ENCODE data around the gene CAMK1D.
"Not testable (repeated sequence)": the region's sequence is repeated elsewhere in the genome, so short reads cannot be mapped to it uniquely, and the experiment has no call there.

The CAMK1D gene

GRCh38 chr10:12340937-12341336 lies 8.4 kb upstream of the CAMK1D start:
- no peak for DNase-seq (ENCODE audit: low read depth)

GRCh38 chr10:12341526-12341925 lies 7.8 kb upstream of the CAMK1D start:
- no peak for DNase-seq (ENCODE audit: low read depth)

- no peak for DNase-seq (ENCODE audit: low read depth)
Measured at GRCh38 chr10:12344375-12345110, 4.8 kb upstream of the CAMK1D start.

DNA sequence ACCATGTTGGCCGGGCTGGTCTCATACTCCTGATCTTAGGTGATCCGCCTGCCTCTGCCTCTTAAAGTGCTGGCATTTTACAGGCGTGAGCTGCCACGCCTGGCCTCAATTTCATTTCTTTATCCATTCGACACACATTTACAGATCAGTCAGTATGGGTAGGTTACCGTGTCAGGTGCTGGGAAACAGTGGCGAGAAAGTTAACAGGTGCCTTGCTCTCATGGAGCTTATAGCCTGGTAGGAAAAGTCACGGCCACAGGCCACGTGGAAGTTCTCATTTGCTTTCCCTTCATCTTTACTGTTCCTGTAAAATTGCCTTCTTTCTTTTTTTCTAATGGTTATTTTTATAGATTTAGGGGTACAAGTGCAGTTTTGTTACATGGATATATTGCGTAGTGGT lies 2.6 kb upstream of the CAMK1D start:
- no peak for DNase-seq (ENCODE audit: low read depth)

DNA sequence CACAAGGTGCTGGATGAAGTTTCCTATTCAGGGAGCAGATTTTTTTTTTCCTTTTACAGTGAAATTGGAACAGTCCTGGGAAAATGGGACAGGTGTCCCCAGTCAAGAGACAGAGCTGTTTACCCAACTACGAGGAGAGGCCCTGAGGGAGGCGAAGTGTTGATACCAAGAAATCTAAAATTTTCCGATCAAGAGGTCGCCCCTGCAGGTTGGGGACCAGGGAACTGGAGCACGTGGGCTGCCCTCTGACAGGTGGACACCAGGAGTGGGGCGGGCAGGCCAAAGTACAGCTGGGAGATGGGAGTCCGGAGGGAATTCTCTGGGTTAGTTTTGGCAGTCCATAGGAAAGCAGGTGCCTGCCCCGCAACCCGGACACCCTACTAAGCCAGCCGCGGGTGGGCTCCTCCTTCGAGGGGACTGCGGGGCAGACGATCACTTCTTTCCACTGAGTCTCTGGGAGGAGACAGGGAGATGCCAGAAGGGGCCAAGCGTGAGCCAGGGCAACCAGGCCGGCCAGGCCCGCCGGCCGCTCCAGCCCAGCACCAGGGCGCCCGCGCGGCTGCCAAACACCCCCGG lies 965 bp upstream of the CAMK1D start:
- DNase-seq (ENCODE audit: low read depth), result no peak

GRCh38 chr10:12349629-12350166 lies 351 bp downstream of the CAMK1D start:
- no peak for DNase-seq (ENCODE audit: low read depth)

DNA sequence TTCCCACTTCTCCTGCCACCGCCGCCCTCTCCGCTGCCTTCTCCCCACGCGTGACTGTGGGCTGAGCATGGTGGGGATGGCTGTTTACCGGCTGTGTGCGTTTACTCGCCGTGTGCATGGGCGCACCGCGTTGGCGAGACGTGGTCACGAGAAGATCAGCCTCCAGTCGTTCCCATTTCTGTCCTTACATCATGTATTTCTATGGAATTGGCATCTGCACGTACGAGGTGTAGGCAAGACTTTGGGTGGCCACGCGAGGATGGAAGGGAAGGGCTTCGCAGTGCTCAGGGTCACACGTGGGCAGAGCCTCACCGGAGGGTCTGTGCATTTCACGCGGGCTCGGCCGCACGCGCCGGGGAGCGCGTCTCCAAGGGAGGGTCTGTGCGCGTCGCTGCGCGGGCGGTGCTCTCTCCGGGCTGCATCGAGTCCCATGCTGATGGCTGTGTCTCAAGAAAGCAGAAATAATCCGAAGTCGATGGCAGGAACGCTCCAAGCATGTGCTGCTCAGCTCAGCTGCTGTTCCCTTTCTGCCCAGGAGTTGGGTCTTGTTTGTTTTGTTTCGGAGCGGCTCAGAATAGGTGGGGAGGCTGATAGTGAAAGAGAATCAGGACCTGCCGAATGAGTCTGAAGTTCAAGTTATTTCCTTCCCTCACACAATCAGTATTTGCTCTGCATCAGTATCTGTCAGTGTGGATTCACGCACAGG lies 973 bp downstream of the CAMK1D start:
- no peak for DNase-seq (ENCODE audit: low read depth)

- DNase-seq (ENCODE audit: low read depth), result no peak
Measured at GRCh38 chr10:12350925-12351324, 1.6 kb downstream of the CAMK1D start.

DNA sequence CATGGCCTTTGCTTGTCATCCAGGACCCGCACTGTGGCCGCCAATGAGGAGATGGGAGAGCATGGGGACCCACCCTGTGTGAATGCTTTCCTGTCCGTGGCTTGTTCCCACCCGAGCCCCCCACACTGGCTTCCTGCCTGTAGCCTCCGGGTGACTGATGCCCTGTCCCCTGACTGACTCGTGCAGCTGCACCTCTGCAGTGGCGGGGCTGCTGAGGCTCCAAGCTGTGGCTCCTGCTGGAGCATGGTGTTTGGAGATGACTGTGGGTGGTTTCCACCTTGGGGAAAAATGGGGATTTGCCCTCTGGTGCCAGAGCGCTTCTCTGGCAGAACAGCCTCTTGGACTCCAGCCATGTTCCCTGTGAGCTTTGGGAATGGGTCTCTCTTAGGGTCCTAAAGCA lies 2.1 kb downstream of the CAMK1D start:
- no peak for DNase-seq (ENCODE audit: low read depth)

GRCh38 chr10:12351889-12352288 lies 2.5 kb downstream of the CAMK1D start:
- DNase-seq (ENCODE audit: low read depth), result no peak

GRCh38 chr10:12353399-12354242 lies 4.3 kb downstream of the CAMK1D start:
- DNase-seq (ENCODE audit: low read depth), result no peak

GRCh38 chr10:12354696-12355095 lies 5.3 kb downstream of the CAMK1D start:
- not testable (repeated sequence) for DNase-seq (ENCODE audit: low read depth)

DNA sequence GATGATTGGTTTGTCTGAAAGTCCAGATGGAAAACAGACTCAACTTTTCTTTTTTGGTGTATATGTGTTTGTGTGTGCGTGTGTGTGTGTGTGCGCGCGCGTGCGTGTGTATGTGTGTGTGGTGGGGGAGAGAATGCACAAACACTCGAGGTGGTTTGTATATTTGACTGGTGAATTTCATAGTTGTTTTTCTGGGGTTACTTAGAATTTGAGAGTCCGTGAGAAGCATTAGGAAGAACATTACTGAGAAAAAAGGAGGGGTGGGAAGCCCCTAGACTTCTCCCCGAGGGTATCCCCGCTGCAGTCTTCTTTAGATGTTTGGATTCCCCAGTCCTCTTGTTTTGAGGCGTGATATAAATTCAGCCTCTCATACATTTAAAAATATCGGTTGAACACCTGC lies 6.0 kb downstream of the CAMK1D start:
- no peak for DNase-seq (ENCODE audit: low read depth)

DNA sequence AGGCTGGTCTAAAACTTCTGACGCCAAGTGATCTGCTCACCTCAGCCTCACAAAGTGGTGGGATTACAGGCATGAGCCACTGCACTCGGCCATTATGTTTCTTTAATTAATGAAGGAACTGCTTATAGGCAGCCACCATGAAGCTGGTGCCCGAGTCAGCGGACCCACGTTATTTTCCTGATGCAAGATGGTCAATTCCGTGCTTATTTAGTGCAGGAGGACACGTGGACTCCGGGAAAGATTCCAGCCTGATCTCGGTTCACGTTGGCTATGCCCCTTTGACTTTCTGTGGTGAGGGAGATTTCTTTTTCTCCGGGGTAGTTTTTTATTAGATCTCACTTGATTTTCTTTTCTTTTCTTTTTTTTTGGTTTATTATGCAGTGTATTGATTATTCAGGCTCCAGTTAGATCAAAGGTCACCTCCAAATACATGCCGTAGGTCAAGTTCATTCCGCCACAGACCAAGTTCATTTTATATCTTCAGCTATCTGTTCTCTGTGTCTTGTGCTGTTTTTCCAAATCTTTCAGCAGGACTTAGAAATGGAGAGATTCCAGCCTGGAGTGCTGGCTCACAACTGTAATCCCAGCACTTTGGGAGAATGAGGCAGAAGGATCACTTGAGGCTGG lies 8.3 kb downstream of the CAMK1D start:
- no peak for DNase-seq (ENCODE audit: low read depth)

- no peak for DNase-seq (ENCODE audit: low read depth)
Measured at GRCh38 chr10:12358863-12359564, 9.7 kb downstream of the CAMK1D start.

DNA sequence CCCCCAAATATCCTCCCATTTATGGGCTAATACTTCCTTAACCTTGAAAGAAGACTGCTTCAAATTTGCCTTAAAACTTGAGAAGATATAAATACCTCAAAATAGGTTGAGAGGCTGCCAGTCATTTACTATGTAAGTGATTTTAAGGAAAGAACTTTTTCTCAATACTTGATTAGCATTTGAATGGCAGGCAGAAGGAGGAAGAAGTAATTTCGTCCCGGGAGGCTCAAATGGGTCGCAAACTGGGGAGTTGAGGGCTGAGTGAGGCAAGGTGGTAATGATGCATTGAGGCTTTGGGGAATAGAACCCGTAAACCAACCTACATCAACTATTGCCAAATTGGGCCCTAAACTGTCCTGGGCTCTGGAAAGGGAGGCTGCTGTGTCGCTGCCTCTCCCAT lies 11.1 kb downstream of the CAMK1D start:
- no peak for DNase-seq (ENCODE audit: low read depth)

- not testable (repeated sequence) for DNase-seq (ENCODE audit: low read depth)
Measured at GRCh38 chr10:12361115-12361514, 11.8 kb downstream of the CAMK1D start.

DNA sequence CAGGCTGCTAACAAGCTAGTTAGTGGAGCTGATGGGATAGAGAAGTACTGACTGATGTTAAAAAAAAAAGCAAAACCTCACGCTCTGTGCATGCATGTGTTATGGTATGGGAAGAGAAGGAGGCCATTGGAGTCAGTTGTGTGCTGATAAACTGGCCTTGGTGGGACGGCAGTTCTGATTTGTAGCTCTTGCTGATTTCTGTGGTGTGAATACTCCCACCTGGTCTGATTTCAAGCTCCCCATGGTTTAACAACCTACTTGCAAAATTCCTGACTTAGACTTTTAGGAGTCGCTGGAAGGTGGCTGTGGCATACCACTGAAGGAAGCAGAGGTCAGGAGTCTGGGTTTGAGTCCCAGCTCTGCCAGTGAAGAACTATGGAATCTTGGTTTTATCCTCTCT lies 15.2 kb downstream of the CAMK1D start:
- DNase-seq (ENCODE audit: low read depth), result no peak

GRCh38 chr10:12367272-12367671 lies 17.9 kb downstream of the CAMK1D start:
- DNase-seq (ENCODE audit: low read depth), result no peak

DNA sequence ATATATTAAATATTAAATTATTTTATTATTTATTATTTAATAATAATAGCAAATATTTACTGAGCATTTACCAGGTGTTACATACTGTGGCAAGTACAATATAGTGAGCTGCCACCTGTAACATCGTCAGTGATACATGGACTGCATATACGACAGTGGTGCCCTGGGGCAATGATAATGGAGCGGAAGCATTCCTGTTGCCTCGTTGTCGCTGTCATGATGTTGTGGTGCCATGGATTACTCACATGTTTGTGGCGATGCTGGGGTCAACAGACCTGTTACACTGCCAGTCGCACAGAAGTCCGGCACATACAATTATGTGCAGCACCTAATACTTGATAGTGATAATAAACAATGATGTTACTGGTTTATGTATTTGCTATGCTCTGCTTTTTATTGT lies 20.6 kb downstream of the CAMK1D start:
- no peak for DNase-seq (ENCODE audit: low read depth)

GRCh38 chr10:12372846-12373245 lies 23.5 kb downstream of the CAMK1D start:
- DNase-seq (ENCODE audit: low read depth), result no peak
